IMR-90 (cell line): Measurements from ENCODE around the gene KCNK7. TPM values are rescaled to one million over a fixed set of nuclear protein-coding genes. Genes with fewer than 3 reads are reported as not detected.
A peak's percentile ranks its signal among the peaks of the same experiment; 100 is the strongest.

ENCODE experiments used
- ATAC-seq: fragments of 200-7000 bp; cut with Tn5 transposase; 2 replicates; pipeline ENCODE4 v1.9.1; 2020; ENCODE audit warnings: low read depth, mild to moderate bottlenecking, moderate library complexity
- Bru-seq: library from RNA; stranded (reverse); fragments of 400-500 nt; gene quantifications from one replicate; lab custom pipeline; 2021; lab: Mats Ljungman, UMichigan
- BruChase-seq, 2 experiments: library from RNA; stranded (reverse); fragments of 400-500 nt; gene quantifications; one replicate each; lab custom pipeline; 2021; lab: Mats Ljungman, UMichigan
- BruUV-seq: library from RNA; stranded (reverse); fragments of 400-500 nt; replicated peaks from 2 replicates; lab custom pipeline; 2021; lab: Mats Ljungman, UMichigan
- CTCF ChIA-PET: fragments of 300-600 bp; formaldehyde crosslinking; extraction: SDS; loops from one replicate; lab custom pipeline; 2021; ENCODE audit warnings: antibody characterized with exemption; lab: Yijun Ruan, JAX
- POLR2A ChIA-PET: fragments of 300-600 bp; sonication (Branson Sonifier 250); formaldehyde crosslinking; loops from one replicate; lab custom pipeline; 2022; ENCODE audit warnings: antibody characterized with exemption; ENCODE audit not compliant: unreplicated experiment; lab: Charles Lee
- DNase-seq: peaks from one replicate; pipeline ENCODE4 v3.0.0; 2013
- H2AFZ ChIP-seq: replicated peaks from 2 replicates; pipeline ENCODE3; 2013; ENCODE audit warnings: low read length, mild to moderate bottlenecking; ENCODE audit not compliant: poor library complexity
- H2AK5ac ChIP-seq: 2 replicates; pipeline ENCODE4 v1.6.1; 2013; ENCODE audit warnings: low read depth, low read length, inconsistent platforms
- H2AK9ac ChIP-seq: replicated peaks from 2 replicates; pipeline ENCODE3; 2013; ENCODE audit warnings: mild to moderate bottlenecking, low read depth, low read length, moderate library complexity; ENCODE audit not compliant: poor library complexity
- H2BK120ac ChIP-seq: 2 replicates; pipeline ENCODE4 v1.6.1; 2013; ENCODE audit warnings: low read depth, low read length, inconsistent platforms
- H2BK15ac ChIP-seq: 3 replicates; pipeline ENCODE4 v1.6.1; 2013; ENCODE audit warnings: low read depth, low read length, inconsistent platforms
- H2BK20ac ChIP-seq: 2 replicates; pipeline ENCODE4 v1.6.1; 2013; ENCODE audit warnings: low read depth, mild to moderate bottlenecking, inconsistent platforms, low read length, moderate library complexity
- H2BK5ac ChIP-seq: 2 replicates; pipeline ENCODE4 v1.6.1; 2013; ENCODE audit warnings: mild to moderate bottlenecking, low read depth, low read length, inconsistent platforms; ENCODE audit not compliant: poor library complexity, severe bottlenecking
- H3K14ac ChIP-seq: replicated peaks from 2 replicates; pipeline ENCODE4 v1.6.1; 2013; ENCODE audit warnings: low read depth, low read length, inconsistent platforms
- H3K18ac ChIP-seq: 2 replicates; pipeline ENCODE4 v1.6.1; 2013; ENCODE audit warnings: low read depth, low read length, control low read depth
- H3K23ac ChIP-seq: 2 replicates; pipeline ENCODE4 v1.6.1; 2013; ENCODE audit warnings: low read depth, low read length, inconsistent platforms
- H3K27ac ChIP-seq: 2 replicates; pipeline ENCODE4 v1.5.1; 2013; ENCODE audit warnings: mild to moderate bottlenecking, control low read depth, low read length; ENCODE audit not compliant: insufficient read depth
- H3K27me3 ChIP-seq: 2 replicates; pipeline ENCODE4 v1.6.1; 2013; ENCODE audit warnings: low read length; ENCODE audit not compliant: control insufficient read depth, insufficient read depth
- H3K36me3 ChIP-seq: 2 replicates; pipeline ENCODE4 v1.6.1; 2013; ENCODE audit warnings: low read length, mixed read lengths; ENCODE audit not compliant: control insufficient read depth, insufficient read depth
- H3K4ac ChIP-seq: 2 replicates; pipeline ENCODE4 v1.6.1; 2013; ENCODE audit warnings: low read depth, low read length, inconsistent platforms
- H3K4me1 ChIP-seq: 2 replicates; pipeline ENCODE4 v1.6.1; 2013; ENCODE audit warnings: low read length, mixed read lengths; ENCODE audit not compliant: control insufficient read depth, insufficient read depth
- H3K4me2 ChIP-seq: 2 replicates; pipeline ENCODE4 v1.6.1; 2013; ENCODE audit warnings: low read depth, mild to moderate bottlenecking, control low read depth, low read length, moderate library complexity
- H3K4me3 ChIP-seq: 2 replicates; pipeline ENCODE4 v1.5.1; 2013; ENCODE audit warnings: low read depth, mild to moderate bottlenecking, control low read depth, low read length, moderate library complexity; ENCODE audit not compliant: insufficient read depth
- H3K56ac ChIP-seq: 2 replicates; pipeline ENCODE4 v1.6.1; 2013; ENCODE audit warnings: low read length, inconsistent platforms; ENCODE audit not compliant: insufficient read depth; ENCODE audit errors: extremely low read depth
- H3K79me1 ChIP-seq, 2 experiments: 2 replicates each; pipeline ENCODE4 v1.6.1; 2013; ENCODE audit warnings: low read length in 2 of 2, inconsistent platforms in 1 of 2, low read depth in 1 of 2
- H3K9ac ChIP-seq: 2 replicates; pipeline ENCODE4 v1.6.1; 2013; ENCODE audit warnings: low read depth, low read length, control low read depth
- H3K9me1 ChIP-seq: 2 replicates; pipeline ENCODE4 v1.6.1; 2013; ENCODE audit warnings: low read length, inconsistent platforms; ENCODE audit not compliant: insufficient read depth
- H3K9me3 ChIP-seq: 2 replicates; pipeline ENCODE4 v1.6.1; 2013; ENCODE audit warnings: low read length; ENCODE audit not compliant: control insufficient read depth, insufficient read depth
- H4K20me1 ChIP-seq: 2 replicates; pipeline ENCODE4 v1.6.1; 2013; ENCODE audit warnings: low read length, inconsistent platforms; ENCODE audit not compliant: insufficient read depth
- H4K5ac ChIP-seq: 2 replicates; pipeline ENCODE4 v1.6.1; 2013; ENCODE audit warnings: mild to moderate bottlenecking, low read depth, low read length, control low read depth
- H4K8ac ChIP-seq, 2 experiments: 2 replicates each; pipeline ENCODE4 v1.6.1; 2013; ENCODE audit warnings: low read depth in 2 of 2, low read length in 2 of 2, control low read depth in 1 of 2, inconsistent platforms in 1 of 2
- H4K91ac ChIP-seq: 2 replicates; pipeline ENCODE4 v1.6.1; 2013; ENCODE audit warnings: low read depth, low read length, inconsistent platforms; ENCODE audit not compliant: insufficient read depth
- MAZ ChIP-seq: IDR thresholded peaks from 2 replicates; pipeline ENCODE4 v1.6.1; 2012; ENCODE audit warnings: low read depth, mild to moderate bottlenecking, low read length, improper control_type of control experiment, moderate library complexity, borderline replicate concordance
- POLR2A ChIP-seq: IDR thresholded peaks from 2 replicates; pipeline ENCODE4 v1.6.1; 2012; ENCODE audit warnings: mild to moderate bottlenecking, low read depth, low read length
- WGBS, 2 experiments: methylation state at CpG; one replicate each; pipeline versions ENCODE4 v1.1.5 to v1.1.7; 2013; ENCODE audit warnings: missing lambda C conversion rate in 2 of 2; ENCODE audit not compliant: insufficient read length in 1 of 2; ENCODE audit errors: extremely low coverage in 2 of 2; 5-methylcytosine and 5-hydroxymethylcytosine counted together
- dilution Hi-C: fragments of 300-500 bp; cut with HindIII; formaldehyde crosslinking; loops from one replicate; pipeline ENCODE4 v1.14.3; 2018; ENCODE audit warnings: low sequenced_read_pairs; ENCODE audit not compliant: unreplicated experiment
- in situ Hi-C: fragments of 300-500 bp; cut with MboI; formaldehyde crosslinking; loops from 3 replicates; pipeline ENCODE4 v1.14.3; 2019; ENCODE audit warnings: low sequenced_read_pairs, inconsistent platforms, mixed read lengths
- intact Hi-C: fragments of 100-400 bp; cut with micrococcal nuclease; formaldehyde crosslinking; loops from 2 replicates; pipeline ENCODE4 v1.10.0; 2022
- long read RNA-seq: library from polyadenylated mRNA; unstranded; transcript quantifications from one replicate; pipeline ENCODE4 v2.0.0, GENCODE V29; 2021; ENCODE audit not compliant: unreplicated experiment
- polyA plus RNA-seq, 3 experiments: library from polyadenylated mRNA; depleted of rRNA; stranded (reverse); fragments of >200 nt; gene quantifications; 2 replicates each; pipeline ENCODE4 v1.2.3, GENCODE V29; 2012; ENCODE audit warnings: low replicate concordance in 1 of 3
- total RNA-seq: library from RNA; depleted of rRNA; stranded (reverse); fragments of >200 nt; gene quantifications from 2 replicates; pipeline ENCODE4 v1.2.3, GENCODE V29; 2012; rRNA removed

The KCNK7 gene
- total RNA-seq (not detected in 2 replicates), polyA plus RNA-seq (2012; rRNA removed) (0.09 and 0.34 TPM in 2 replicates), Bru-seq, nascent RNA (percentile 36 among the genes with signal in this experiment), BruChase-seq, experiment 1, labeled RNA remaining after a 6-hour chase (percentile 35 among the genes with signal in this experiment), BruChase-seq, experiment 2, labeled RNA remaining after a 2-hour chase (percentile 26 among the genes with signal in this experiment)
- 0.08 and 0.13 TPM in 2 replicates for polyA plus RNA-seq (2012; cell fraction: cytosol; rRNA removed)
- 0.89 and 3.2 TPM in 2 replicates for polyA plus RNA-seq (2012; cell fraction: nucleus; rRNA removed; ENCODE audit: low replicate concordance)
- long read RNA-seq: 0 reads

- dilution Hi-C loops: no loop called here
- no peak within 1 kb of the TSS for H3K9ac ChIP-seq
- intact Hi-C loops: no loop called here
- H2BK120ac ChIP-seq: no peak within 1 kb of the TSS
- H3K4ac ChIP-seq: no peak within 1 kb of the TSS
- ATAC-seq (peak; percentile 5; the same call in 1 of the 2 replicates), DNase-seq (no peak)
- TF ChIP-seq POLR2A (0 out of 2 replicates have a peak, but pooled peaks have one; percentile 19), MAZ (no peak)
- no peak within 1 kb of the TSS for H3K14ac ChIP-seq
- no peak within 1 kb of the TSS for H2BK15ac ChIP-seq
- H3K4me3 ChIP-seq: no peak within 1 kb of the TSS
- H4K20me1 ChIP-seq: peaks cover 5% of the 10 kb centered on the region
- peak within 1 kb of the TSS; percentile 72 for H2AK9ac ChIP-seq
- in situ Hi-C loops: no loop called here
- no peak within 1 kb of the TSS for H4K8ac ChIP-seq
- H3K4me1 ChIP-seq: no peaks in the 10 kb centered on the region
- H3K79me1 ChIP-seq: no peaks in the 10 kb centered on the region
- H2AFZ ChIP-seq: peak within 1 kb of the TSS; percentile 58
- no peaks in the 10 kb centered on the region for H3K9me3 ChIP-seq
- no peak within 1 kb of the TSS for H3K56ac ChIP-seq
- no peak within 1 kb of the TSS for H4K5ac ChIP-seq
- H3K27ac ChIP-seq: no peak within 1 kb of the TSS
- WGBS, 2 experiments: 72% methylated on average over 5 of the region's 12 CpGs; no CpG with 5 or more reads in 1 of the 2 experiments
- no peak within 1 kb of the TSS for H3K23ac ChIP-seq
- no TSS peak for BruUV-seq
- peaks cover 29% of the 10 kb centered on the region for H3K36me3 ChIP-seq
- POLR2A ChIA-PET: no interaction called here
- H3K27me3 ChIP-seq: no peaks in the 10 kb centered on the region
- H2AK5ac ChIP-seq: no peak within 1 kb of the TSS
- no peak within 1 kb of the TSS for H4K91ac ChIP-seq
- H2BK20ac ChIP-seq: no peak within 1 kb of the TSS
- no peak within 1 kb of the TSS for H2BK5ac ChIP-seq
- H3K18ac ChIP-seq: no peak within 1 kb of the TSS
- CTCF ChIA-PET: no interaction called here
- no peak within 1 kb of the TSS for H3K4me2 ChIP-seq
- H3K9me1 ChIP-seq: no peaks in the 10 kb centered on the region
These were observed at the start of gene KCNK7 for GRCh38 chr11:65595543-65596281. KCNK7 (minus strand) TSS chr11:65595800; CDS start chr11:65595772, 28 bp downstream.
